B cell (primary cell): Measurements from ENCODE around the gene TMEM116. TPM values are rescaled to one million over a fixed set of nuclear protein-coding genes. Genes with fewer than 3 reads are reported as not detected.
"Not testable (repeated sequence)": the region's sequence is repeated elsewhere in the genome, so short reads cannot be mapped to it uniquely, and the experiment has no call there.

Experiments
- ATAC-seq: fragments of 200-7000 bp; cut with Tn5 transposase; one replicate; pipeline ENCODE4 v1.10.0; 2021; ENCODE audit warnings: low read depth, mild to moderate bottlenecking, moderate number of reproducible peaks, moderate library complexity
- CTCF ChIA-PET: fragments of 350-600 bp; sonication (Branson Sonifier 250); formaldehyde crosslinking; loops from one replicate; lab custom pipeline; 2021; ENCODE audit warnings: antibody characterized with exemption, inconsistent platforms; lab: Charles Lee
- POLR2A ChIA-PET: fragments of 350-600 bp; sonication (Branson Sonifier 250); formaldehyde crosslinking; loops from one replicate; lab custom pipeline; 2021; ENCODE audit warnings: antibody characterized with exemption; lab: Charles Lee
- DNase-seq: peaks from one replicate; pipeline ENCODE4 v3.0.0; 2013
- H2AFZ ChIP-seq: 2 replicates; pipeline ENCODE4 v1.6.1; 2012; ENCODE audit warnings: mild to moderate bottlenecking, low read depth, low read length; ENCODE audit not compliant: insufficient read depth, poor library complexity, severe bottlenecking
- H3K27ac ChIP-seq, 2 donors: 1 replicate in 1 of 2; 2 replicates in 1 of 2; pipeline ENCODE4 v1.5.1; 2012 to 2013; ENCODE audit warnings: low read length in 2 of 2, mild to moderate bottlenecking in 2 of 2, moderate library complexity in 1 of 2
- H3K27me3 ChIP-seq, 4 experiments: fragments of 200-600 bp in 1 of 4; sonication (generic) in 1 of 4; replicated peaks in 1 of 4; 1 replicate in 2 of 4; 2 replicates in 2 of 4; pipeline versions ENCODE4 v1.6.1 to v1.7.0; 2013 to 2016; ENCODE audit warnings: low read length in 3 of 4, mild to moderate bottlenecking in 2 of 4, mixed read lengths in 1 of 4, moderate library complexity in 1 of 4; ENCODE audit not compliant: insufficient read depth in 4 of 4, control insufficient read depth in 3 of 4; ENCODE audit errors: control extremely low read depth in 1 of 4
- H3K36me3 ChIP-seq, 2 experiments: replicated peaks in 1 of 2; 1 replicate in 1 of 2; 2 replicates in 1 of 2; pipeline versions ENCODE4 v1.6.1 to v1.7.1; 2013; ENCODE audit warnings: low read length in 1 of 2; ENCODE audit not compliant: insufficient read depth in 2 of 2, control insufficient read depth in 1 of 2; ENCODE audit errors: control extremely low read depth in 1 of 2, extremely low read depth in 1 of 2
- H3K4me1 ChIP-seq, 2 donors: fragments of 200-600 bp in 1 of 2; sonication (generic) in 1 of 2; 1 replicate in 1 of 2; 2 replicates in 1 of 2; pipeline versions ENCODE4 v1.5.1 to v1.6.1; 2013 to 2017; ENCODE audit warnings: low read length in 2 of 2; ENCODE audit not compliant: control insufficient read depth in 2 of 2, insufficient read depth in 2 of 2
- H3K4me2 ChIP-seq: replicated peaks from 2 replicates; pipeline ENCODE3; 2012; ENCODE audit warnings: mild to moderate bottlenecking, low read depth, low read length; ENCODE audit not compliant: poor library complexity, severe bottlenecking
- H3K4me3 ChIP-seq, 5 experiments: fragments of 200-600 bp in 1 of 5; sonication (generic) in 1 of 5; 1 replicate in 3 of 5; 2 replicates in 2 of 5; pipeline versions ENCODE4 v1.5.1 to v1.7.0; 2011 to 2016; ENCODE audit warnings: low read length in 4 of 5, mild to moderate bottlenecking in 4 of 5, low read depth in 2 of 5, control low read depth in 1 of 5, moderate library complexity in 1 of 5; ENCODE audit not compliant: insufficient read depth in 1 of 5; ENCODE audit errors: control extremely low read depth in 1 of 5, extremely low read depth in 1 of 5
- H3K79me2 ChIP-seq: fragments of 200-600 bp; sonication (generic); one replicate; pipeline ENCODE4 v1.6.0; 2016; ENCODE audit warnings: low read length; ENCODE audit not compliant: control insufficient read depth, insufficient read depth
- H3K9ac ChIP-seq: fragments of 200-600 bp; sonication (generic); 2 replicates; pipeline ENCODE4 v1.6.1; 2017; ENCODE audit warnings: mild to moderate bottlenecking, low read length, moderate library complexity
- H3K9me3 ChIP-seq, 3 donors: one replicate each; pipeline versions ENCODE4 v1.6.1 to v1.7.1; 2013; ENCODE audit warnings: low read length in 2 of 3; ENCODE audit not compliant: control insufficient read depth in 2 of 3, insufficient read depth in 1 of 3; ENCODE audit errors: control extremely low read depth in 1 of 3
- H4K20me1 ChIP-seq: 2 replicates; pipeline ENCODE4 v1.6.0; 2012; ENCODE audit warnings: mild to moderate bottlenecking, low read length; ENCODE audit not compliant: insufficient read depth, control insufficient read depth, poor library complexity, severe bottlenecking
- H3K27ac Mint-ChIP-seq: one replicate; pipeline ENCODE4 v1.8.0; 2021; ENCODE audit warnings: mixed read lengths
- H3K27me3 Mint-ChIP-seq: one replicate; pipeline ENCODE4 v1.8.0; 2021; ENCODE audit warnings: mixed read lengths
- H3K4me1 Mint-ChIP-seq: one replicate; pipeline ENCODE4 v1.8.0; 2021; ENCODE audit warnings: mixed read lengths
- H3K4me3 Mint-ChIP-seq: one replicate; pipeline ENCODE4 v1.8.0; 2021; ENCODE audit warnings: mixed read lengths
- H3K9me3 Mint-ChIP-seq: one replicate; pipeline ENCODE4 v1.8.0; 2022; ENCODE audit warnings: mixed read lengths; ENCODE audit not compliant: insufficient read depth
- CTCF ChIP-seq: fragments of 200-600 bp; IDR thresholded peaks from one replicate; pipeline ENCODE4 v1.8.0; 2022; ENCODE audit warnings: antibody characterized with exemption, mild to moderate bottlenecking
- EZH2 ChIP-seq: IDR thresholded peaks from 2 replicates; pipeline ENCODE4 v1.6.1; 2012; ENCODE audit warnings: borderline replicate concordance, low read depth, mild to moderate bottlenecking, moderate library complexity, low read length; ENCODE audit not compliant: insufficient read depth, poor library complexity, severe bottlenecking
- WGBS: methylation state at CpG from one replicate; pipeline ENCODE4 v1.1.5; 2013; ENCODE audit warnings: missing lambda C conversion rate; ENCODE audit not compliant: insufficient coverage; 5-methylcytosine and 5-hydroxymethylcytosine counted together
- intact Hi-C: fragments of 100-400 bp; cut with micrococcal nuclease; formaldehyde crosslinking; loops from one replicate; pipeline ENCODE4 v1.10.0; 2022
- polyA plus RNA-seq: library from polyadenylated mRNA; depleted of rRNA; stranded (reverse); fragments of >200 nt; gene quantifications from 2 replicates; pipeline ENCODE4 v1.2.3, GENCODE V29; 2012
- total RNA-seq, 2 donors: library from RNA; stranded (reverse); fragments of 120-200 nt in 1 of 2; gene quantifications; 1 replicate in 1 of 2; 2 replicates in 1 of 2; pipeline versions ENCODE4 v1.2.3 to v1.2.4, GENCODE V29; 2013 to 2022

TMEM116 gene
- total and polyA plus RNA-seq, 2 donors (not counting 1 experiment from before 2014, with no cell fraction given), result 7.9 to 11.7 TPM

DNA sequence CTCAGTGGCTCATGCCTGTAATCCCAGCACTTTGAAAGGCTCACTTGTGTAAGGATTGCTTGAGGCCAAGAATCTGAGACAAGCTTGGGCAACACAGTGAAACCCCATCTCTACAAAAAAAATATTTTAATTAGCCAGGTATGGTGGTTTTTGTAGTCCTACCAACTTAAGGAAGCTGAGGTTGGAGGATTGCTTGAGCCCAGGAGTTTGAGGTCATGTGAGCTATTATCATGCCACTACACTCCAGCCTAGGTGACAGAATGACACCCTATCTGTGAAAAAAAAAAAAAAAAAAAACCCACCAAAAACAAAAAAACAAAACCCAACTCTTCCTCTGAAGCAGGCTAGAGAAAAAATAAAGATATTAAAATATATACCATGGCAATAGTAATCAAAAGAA lies 41.2 kb downstream of the TMEM116 start:
- no peak overlapping the region for H3K4me3 Mint-ChIP-seq
- intact Hi-C loops, result no loop called here
- H3K27me3 ChIP-seq, result no peaks in the 10 kb centered on the region
- DNase-seq (no peak), ATAC-seq (no peak)
- H3K9me3 Mint-ChIP-seq, result no peaks in the 10 kb centered on the region
- H2AFZ ChIP-seq, result no peak overlapping the region
- no peak overlapping the region for H3K27ac ChIP-seq
- peaks cover 8 to 27% (median 14%) of the 10 kb centered on the region in 3 donors for H3K9me3 ChIP-seq
- ChIA-PET POLR2A (no interaction called here), CTCF (no interaction called here)
- no peaks in the 10 kb centered on the region for H3K4me1 ChIP-seq
- H3K36me3 ChIP-seq, result no peaks in the 10 kb centered on the region
- no peak overlapping the region for H3K4me3 ChIP-seq
- no peaks in the 10 kb centered on the region for H4K20me1 ChIP-seq
- no peak overlapping the region for H3K27ac Mint-ChIP-seq
- H3K4me1 Mint-ChIP-seq, result no peaks in the 10 kb centered on the region
- no peak overlapping the region for H3K9ac ChIP-seq
- no peaks in the 10 kb centered on the region for H3K79me2 ChIP-seq
- no peaks in the 10 kb centered on the region for H3K27me3 Mint-ChIP-seq
- H3K4me2 ChIP-seq, result no peak overlapping the region
- TF ChIP-seq EZH2 (no peak), CTCF (no peak)

DNA sequence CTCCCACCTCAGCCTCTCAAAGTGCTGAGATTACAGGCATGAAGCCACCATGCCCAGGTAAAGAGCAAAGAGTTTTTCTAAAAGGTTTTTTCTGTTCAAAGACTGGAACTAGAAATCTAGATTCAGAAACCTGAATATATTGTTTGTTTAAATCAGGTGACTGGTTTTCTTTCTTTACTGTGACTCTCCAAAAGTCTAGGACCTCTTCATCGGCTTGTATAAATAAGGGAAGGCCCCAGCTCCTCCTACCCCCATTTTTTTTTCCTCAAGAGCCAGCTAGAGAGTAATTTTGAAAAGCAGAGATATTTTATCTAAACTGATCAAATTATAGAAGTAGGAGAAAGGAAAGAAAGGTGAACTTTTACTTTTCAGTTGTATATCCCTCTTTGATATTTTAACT lies 48.0 kb downstream of the TMEM116 start:
- WGBS, result no CpG with 5 or more reads among the region's 1 CpG
- no peak overlapping the region for H2AFZ ChIP-seq
- H3K4me3 ChIP-seq, result no peak overlapping the region
- intact Hi-C loops, result no loop called here
- H3K9me3 Mint-ChIP-seq, result peaks cover 6% of the 10 kb centered on the region
- ChIA-PET CTCF (no interaction called here), POLR2A (no interaction called here)
- H3K9me3 ChIP-seq, result peaks cover 0 to 17% (median under 1%) of the 10 kb centered on the region in 3 donors
- no peaks in the 10 kb centered on the region for H3K4me1 ChIP-seq
- no peak overlapping the region for H3K4me2 ChIP-seq
- TF ChIP-seq EZH2 (no peak), CTCF (no peak)
- no peaks in the 10 kb centered on the region for H3K27me3 ChIP-seq
- no peak overlapping the region for H3K4me3 Mint-ChIP-seq
- H4K20me1 ChIP-seq, result no peaks in the 10 kb centered on the region
- H3K4me1 Mint-ChIP-seq, result no peaks in the 10 kb centered on the region
- H3K27ac Mint-ChIP-seq, result no peak overlapping the region
- H3K27ac ChIP-seq, result no peak overlapping the region
- DNase-seq, result no peak
- H3K79me2 ChIP-seq, result no peaks in the 10 kb centered on the region
- H3K9ac ChIP-seq, result no peak overlapping the region
- no peaks in the 10 kb centered on the region for H3K27me3 Mint-ChIP-seq
- H3K36me3 ChIP-seq, result peaks cover 0 to 2% of the 10 kb centered on the region in 2 experiments
- no peak for ATAC-seq

- CTCF ChIA-PET, H3K27me3 Mint-ChIP-seq, H3K79me2 ChIP-seq, H3K4me3 Mint-ChIP-seq, H3K4me1 Mint-ChIP-seq, DNase-seq, ATAC-seq, H2AFZ ChIP-seq, H3K4me3 ChIP-seq, H3K36me3 ChIP-seq, H3K27ac ChIP-seq, H3K27ac Mint-ChIP-seq, H3K4me2 ChIP-seq, intact Hi-C loops, H3K4me1 ChIP-seq, H4K20me1 ChIP-seq, POLR2A ChIA-PET, H3K9me3 ChIP-seq, H3K9me3 Mint-ChIP-seq, H3K27me3 ChIP-seq, H3K9ac ChIP-seq: not testable (repeated sequence)
- WGBS, result no CpG with 5 or more reads among the region's 2 CpGs
These were observed 53.4 kb downstream of the TMEM116 start for GRCh38 chr12:111959518-111959917.
